Measurements from ENCODE around the gene TIMMDC1.
"Not testable (repeated sequence)": the region's sequence is repeated elsewhere in the genome, so short reads cannot be mapped to it uniquely, and the experiment has no call there.

TIMMDC1 gene

DNA sequence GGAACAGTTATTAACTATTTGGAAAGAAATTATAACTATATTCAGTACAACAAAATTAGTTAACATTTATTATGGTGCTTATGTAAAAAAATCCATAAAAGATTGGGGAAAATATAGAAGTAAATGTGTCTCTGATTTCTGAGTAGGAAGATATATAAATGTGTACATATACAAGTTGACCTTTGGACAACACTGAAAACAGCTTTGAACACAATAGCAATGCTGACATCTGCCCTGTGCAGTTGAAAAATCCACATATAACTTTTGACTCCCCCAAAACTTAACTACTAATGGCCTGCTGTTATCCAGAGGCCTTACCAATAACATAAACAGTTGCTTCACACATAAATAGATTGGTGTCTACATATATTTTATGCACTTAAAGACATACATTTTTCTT, 12.3 kb downstream of the TIMMDC1 start:
- DNase-seq (ENCODE audit: low spot score), result no peak

DNA sequence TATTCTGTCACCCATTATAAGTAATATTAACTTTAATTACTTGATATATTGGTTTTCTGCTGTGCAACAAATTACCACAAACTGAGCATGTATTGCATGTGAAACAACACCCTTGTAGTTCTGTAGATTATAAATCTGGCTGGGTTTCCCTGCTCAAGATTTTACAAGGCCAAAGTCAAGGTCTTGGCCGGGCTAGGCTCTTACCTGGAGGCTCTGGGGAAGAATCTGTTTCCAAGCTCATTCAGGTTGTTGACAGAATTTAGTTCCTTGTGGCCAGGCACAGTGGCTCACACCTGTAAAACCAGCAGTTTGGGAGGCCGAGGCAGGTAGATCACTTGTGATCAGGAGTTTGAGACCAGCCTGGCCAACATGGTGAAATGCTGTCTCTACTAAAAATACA, 16.3 kb downstream of the TIMMDC1 start:
- no peak for DNase-seq (ENCODE audit: low spot score)

DNA sequence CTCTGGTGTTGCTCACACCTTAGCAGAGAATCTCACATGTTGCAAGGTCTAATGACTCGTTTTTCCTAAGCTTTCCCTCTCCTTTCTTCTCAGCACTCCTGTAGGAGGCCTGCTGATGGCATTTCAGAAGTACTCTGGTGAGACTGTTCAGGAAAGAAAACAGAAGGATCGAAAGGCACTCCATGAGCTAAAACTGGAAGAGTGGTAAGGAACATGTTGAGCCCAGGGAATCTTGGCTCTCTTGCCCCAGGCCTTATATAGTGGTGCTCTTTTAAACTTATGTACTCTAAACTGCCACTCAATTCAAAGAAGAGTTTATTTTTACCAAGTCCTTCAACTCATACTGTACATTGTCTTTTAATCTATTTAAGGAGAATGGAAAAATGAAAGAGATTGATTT, 18.8 kb downstream of the TIMMDC1 start:
- no peak for DNase-seq (ENCODE audit: low spot score)

- DNase-seq (ENCODE audit: low spot score), result no peak
Measured at GRCh38 chr3:119518026-119518425, 19.7 kb downstream of the TIMMDC1 start.

DNA sequence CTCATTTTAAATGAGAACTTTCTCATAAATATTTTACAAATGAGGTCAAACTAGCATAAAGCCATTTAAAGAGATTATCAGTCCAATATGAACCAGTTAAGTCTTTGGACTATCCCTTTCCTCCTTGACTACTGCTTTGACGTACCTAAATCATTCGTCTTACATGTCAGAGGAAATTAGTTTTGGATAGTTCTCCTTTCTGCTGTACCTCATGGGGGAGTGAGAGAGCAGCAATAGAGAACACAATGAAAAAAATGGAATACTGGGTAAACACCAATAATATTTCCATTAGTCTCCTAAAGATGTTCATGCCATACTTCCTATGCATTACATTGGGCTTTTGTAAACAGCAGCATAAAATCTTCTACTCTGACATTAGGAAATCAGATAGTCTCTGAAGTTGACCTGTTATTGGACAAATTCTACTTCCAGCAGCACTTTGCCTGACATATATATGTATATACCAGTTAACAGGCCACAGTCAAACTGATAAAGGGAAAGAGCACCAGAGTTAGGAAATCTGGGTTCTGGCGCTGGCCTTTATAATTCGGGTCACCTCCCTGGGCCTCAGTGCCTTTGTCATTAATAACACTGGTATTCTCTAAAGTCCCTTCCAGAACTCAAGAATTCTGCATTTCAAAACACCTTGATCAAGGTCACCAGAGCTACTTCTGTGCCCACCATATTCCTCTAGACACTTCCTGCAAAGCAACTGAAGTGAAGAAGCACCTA, 26.8 kb downstream of the TIMMDC1 start:
- no peak for DNase-seq (ENCODE audit: low spot score)

GRCh38 chr3:119527714-119528113, 29.4 kb downstream of the TIMMDC1 start:
- no peak for DNase-seq (ENCODE audit: low spot score)

- no peak for DNase-seq (ENCODE audit: low spot score)
Measured at GRCh38 chr3:119529883-119530282, 31.5 kb downstream of the TIMMDC1 start.

GRCh38 chr3:119530456-119530855, 32.1 kb downstream of the TIMMDC1 start:
- DNase-seq (ENCODE audit: low spot score), result no peak

- DNase-seq (ENCODE audit: low spot score), result no peak
Measured at GRCh38 chr3:119531151-119531550, 32.8 kb downstream of the TIMMDC1 start.

DNA sequence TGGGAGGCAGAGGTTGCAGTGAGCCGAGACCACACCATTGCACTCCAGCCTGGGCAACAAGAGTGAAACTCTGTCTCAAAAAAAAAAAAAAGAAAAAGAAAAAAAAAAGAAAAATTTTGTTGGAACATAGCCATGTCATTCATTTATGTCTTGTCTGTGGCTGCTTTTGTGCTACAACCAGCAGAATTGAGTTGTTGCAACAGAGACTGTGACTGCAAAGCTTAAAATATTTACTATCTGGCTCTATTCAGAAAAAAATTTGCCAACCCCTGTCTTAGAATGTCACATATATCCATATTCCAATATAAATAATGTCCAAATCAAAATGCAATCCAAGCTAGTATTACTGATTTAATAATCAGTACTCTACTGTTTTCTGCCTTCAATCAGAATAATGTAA, 35.9 kb downstream of the TIMMDC1 start:
- no peak for DNase-seq (ENCODE audit: low spot score)

GRCh38 chr3:119536757-119537156, 38.4 kb downstream of the TIMMDC1 start:
- DNase-seq (ENCODE audit: low spot score), result no peak

DNA sequence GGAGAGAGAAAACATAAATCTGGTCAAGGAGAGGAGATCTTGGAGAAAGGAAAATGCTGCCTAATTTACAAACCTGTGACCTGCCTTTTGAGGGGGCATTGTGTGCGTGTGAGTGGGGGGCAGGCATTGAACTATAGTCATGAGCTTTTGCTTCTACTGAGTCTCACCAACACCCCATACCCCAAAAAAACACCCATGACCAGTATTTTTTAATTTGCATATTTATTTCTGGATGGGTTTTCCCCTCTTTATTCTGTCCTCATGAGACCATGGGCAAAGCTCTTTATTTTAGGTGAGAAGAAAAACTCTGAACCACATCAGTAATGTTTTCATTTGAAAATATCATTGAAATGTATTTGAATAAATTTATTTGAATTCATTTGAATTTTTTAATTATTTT, 40.4 kb downstream of the TIMMDC1 start:
- DNase-seq (ENCODE audit: low spot score), result no peak

GRCh38 chr3:119541547-119541946, 43.2 kb downstream of the TIMMDC1 start:
- DNase-seq (ENCODE audit: low spot score), result no peak

DNA sequence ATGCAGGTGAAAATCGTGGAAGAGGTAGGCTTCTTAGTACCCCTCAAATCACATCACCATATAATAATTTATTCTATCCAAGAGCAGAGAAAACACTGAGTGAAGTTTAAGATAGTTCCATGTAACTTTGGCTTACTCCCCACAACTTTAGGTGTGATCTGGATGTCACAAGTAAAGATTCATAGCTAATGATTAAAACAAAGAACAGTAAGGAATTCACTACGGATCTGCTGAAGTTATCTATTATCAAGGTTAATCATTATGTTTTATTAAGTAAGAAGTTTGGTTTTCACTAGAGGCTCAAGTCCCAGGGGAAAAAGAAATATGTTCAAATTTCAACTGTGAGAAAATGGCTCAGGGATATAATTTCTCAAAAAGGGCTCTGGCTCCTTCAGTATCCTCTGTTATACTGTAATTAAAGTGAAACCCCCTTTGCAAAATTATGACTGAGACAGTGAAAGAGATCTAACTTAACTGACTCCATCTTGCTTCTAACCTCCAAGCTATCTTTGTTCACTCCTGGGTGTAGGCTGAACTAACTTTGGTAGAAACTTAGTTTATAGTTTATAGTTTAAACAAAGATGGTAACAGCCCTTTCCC, 43.9 kb downstream of the TIMMDC1 start:
- DNase-seq (ENCODE audit: low spot score), result no peak

- DNase-seq (ENCODE audit: low spot score), result no peak
Measured at GRCh38 chr3:119543147-119543546, 44.8 kb downstream of the TIMMDC1 start.

DNA sequence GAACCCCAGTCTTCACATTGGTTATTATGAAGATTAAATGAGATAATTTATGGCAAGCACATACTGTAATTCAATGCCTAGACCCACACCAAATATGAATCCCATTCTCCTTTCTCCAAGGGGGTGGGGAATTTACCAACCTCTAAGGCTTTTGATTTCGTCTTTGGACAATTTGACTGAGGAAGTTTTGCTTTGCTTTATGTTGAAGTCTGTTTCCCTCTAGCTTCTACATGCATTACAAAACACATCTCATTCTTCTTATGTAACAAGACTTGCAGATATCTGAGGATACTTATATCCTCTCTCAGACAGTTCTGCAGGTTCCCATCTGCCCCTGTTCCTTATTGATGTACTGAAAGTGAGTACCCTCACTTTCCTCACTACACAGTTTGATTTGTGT, 48.9 kb downstream of the TIMMDC1 start:
- no peak for DNase-seq (ENCODE audit: low spot score)

GRCh38 chr3:119548341-119548740, 50.0 kb downstream of the TIMMDC1 start:
- no peak for DNase-seq (ENCODE audit: low spot score)

GRCh38 chr3:119550192-119550910, 52.0 kb downstream of the TIMMDC1 start:
- DNase-seq (ENCODE audit: low spot score), result no peak

DNA sequence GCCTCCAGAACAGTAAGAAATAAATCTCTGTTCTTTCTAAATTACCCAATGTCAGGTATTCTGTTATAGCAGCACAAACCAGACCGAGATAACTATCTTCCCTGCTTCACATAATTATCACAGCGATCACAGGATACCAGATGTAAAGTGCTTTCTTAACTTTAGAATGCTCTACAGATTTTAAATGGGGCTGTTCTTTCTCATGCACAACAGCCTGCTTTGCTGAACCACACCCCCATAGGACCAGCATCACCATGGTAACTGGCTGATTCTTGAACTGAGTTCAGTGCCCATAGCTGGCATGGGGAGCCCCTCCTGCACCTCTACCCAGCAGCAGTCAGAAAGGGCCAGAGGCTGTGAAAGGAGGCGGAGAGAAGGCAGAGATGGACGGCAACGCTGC, 53.3 kb downstream of the TIMMDC1 start:
- DNase-seq (ENCODE audit: low spot score), result no peak

GRCh38 chr3:119552928-119553327, 54.6 kb downstream of the TIMMDC1 start:
- DNase-seq (ENCODE audit: low spot score), result not testable (repeated sequence)

GRCh38 chr3:119553823-119554415, 55.6 kb downstream of the TIMMDC1 start:
- no peak for DNase-seq (ENCODE audit: low spot score)

DNA sequence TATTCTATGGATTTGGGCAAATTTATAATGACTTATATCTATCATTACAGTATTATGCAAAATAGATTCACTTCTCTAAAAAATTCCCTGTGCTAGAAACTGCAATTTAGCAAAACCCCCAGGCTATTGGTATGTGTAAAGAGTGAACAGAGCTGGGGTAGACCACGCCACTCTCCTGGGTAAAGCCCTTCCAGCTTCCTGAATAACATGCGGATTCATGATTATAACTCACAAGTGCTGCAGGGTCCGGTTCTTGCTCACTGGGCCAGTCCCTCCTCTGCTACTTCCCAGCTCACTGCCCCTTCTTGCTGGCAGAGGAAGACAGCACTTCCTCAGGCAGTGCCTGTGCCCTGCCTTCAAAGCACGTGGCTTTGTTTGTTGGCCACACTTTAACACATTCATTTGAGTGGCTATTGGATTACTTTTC, 57.0 kb downstream of the TIMMDC1 start:
- no peak for DNase-seq (ENCODE audit: low spot score)

GRCh38 chr3:119555929-119556328, 57.6 kb downstream of the TIMMDC1 start:
- DNase-seq (ENCODE audit: low spot score), result no peak
